GM10248 (cell line): ENCODE results near the gene RIN3.

Experiments used
- CTCF ChIA-PET: fragments of 300-600 bp; sonication (Branson Sonifier 250); formaldehyde crosslinking; extraction: SDS; loops from one replicate; lab custom pipeline; 2021; ENCODE audit warnings: antibody characterized with exemption; lab: Yijun Ruan, JAX
- POLR2A ChIA-PET: fragments of 350-650 bp; sonication (Branson Sonifier 250); formaldehyde crosslinking; extraction: SDS; loops from one replicate; lab custom pipeline; 2020; ENCODE audit warnings: antibody characterized with exemption; lab: Yijun Ruan, JAX
- DNase-seq: peaks from one replicate; pipeline ENCODE4 v3.0.0; 2012; ENCODE audit errors: extremely low spot score
- CTCF ChIP-seq: IDR thresholded peaks from 2 replicates; pipeline ENCODE4 v1.5.1; 2012; ENCODE audit warnings: mild to moderate bottlenecking, low read depth; ENCODE audit errors: extremely low read depth, missing control alignments, control extremely low read depth

The RIN3 gene

DNA sequence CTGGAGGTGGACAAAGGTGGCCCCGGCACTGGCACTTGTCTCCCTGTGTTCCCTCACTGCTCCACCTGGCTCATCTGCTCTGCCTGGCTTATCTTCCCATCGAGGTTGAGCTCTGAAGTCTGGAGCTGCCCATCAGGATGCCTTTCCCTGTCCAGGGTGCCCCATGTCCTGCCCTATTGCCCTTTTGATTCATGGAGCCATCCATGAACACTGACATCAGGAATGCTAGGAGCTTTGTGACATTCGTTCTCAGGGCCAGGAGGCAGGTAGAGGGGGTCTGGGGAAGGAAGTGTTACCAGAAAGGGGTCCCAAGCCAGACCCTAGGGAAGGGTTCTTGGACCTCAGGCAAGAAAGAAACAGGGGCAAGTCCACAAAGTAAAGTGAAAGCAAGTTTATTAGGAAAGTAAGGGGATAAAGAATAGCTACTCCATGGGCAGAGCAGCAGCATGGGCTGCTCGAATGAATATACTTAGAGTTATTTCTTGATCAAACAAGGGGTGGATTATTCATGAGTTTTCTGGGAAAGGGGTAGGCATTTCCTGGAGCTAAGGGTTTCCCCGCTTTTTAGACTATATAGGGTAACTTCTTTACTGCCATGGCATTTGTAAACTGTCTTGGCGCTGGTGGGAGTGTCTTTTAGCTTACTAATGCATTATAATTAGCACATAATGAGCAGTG, 51.6 kb downstream of the RIN3 start:
- no peak for TF ChIP-seq CTCF
- DNase-seq = no peak
- ChIA-PET CTCF (interaction anchor here (0.9 to 3.1 kb wide), 11 partner anchors 9 to 150 kb away, joined by 3 to 18 read pairs (median 3); no protein-coding TSS in a partner anchor), POLR2A (interaction anchor here (0.7 kb wide), 1 partner anchor 11 kb away, joined by 3 read pairs; no protein-coding TSS in a partner anchor)

GRCh38 chr14:92565718-92566115, 52.1 kb downstream of the RIN3 start:
- CTCF ChIA-PET = interaction anchor here (0.9 to 3.1 kb wide), 12 partner anchors 9 to 210 kb away, joined by 3 to 18 read pairs (median 3); no protein-coding TSS in a partner anchor

GRCh38 chr14:92567173-92567725, 53.7 kb downstream of the RIN3 start:
- ChIA-PET CTCF (interaction anchor here (1.1 to 3.1 kb wide), 7 partner anchors 9 to 24 kb away, joined by 3 to 18 read pairs (median 6); no protein-coding TSS in a partner anchor), POLR2A (no interaction called here)
- TF ChIP-seq CTCF = no peak

More at GRCh38 chr14:92565718-92566115, 52.1 kb downstream of the RIN3 start:
- POLR2A ChIA-PET = interaction anchor here (0.7 kb wide), 1 partner anchor 11 kb away, joined by 3 read pairs; no protein-coding TSS in a partner anchor
- no peak for DNase-seq
- no peak for TF ChIP-seq CTCF

DNA sequence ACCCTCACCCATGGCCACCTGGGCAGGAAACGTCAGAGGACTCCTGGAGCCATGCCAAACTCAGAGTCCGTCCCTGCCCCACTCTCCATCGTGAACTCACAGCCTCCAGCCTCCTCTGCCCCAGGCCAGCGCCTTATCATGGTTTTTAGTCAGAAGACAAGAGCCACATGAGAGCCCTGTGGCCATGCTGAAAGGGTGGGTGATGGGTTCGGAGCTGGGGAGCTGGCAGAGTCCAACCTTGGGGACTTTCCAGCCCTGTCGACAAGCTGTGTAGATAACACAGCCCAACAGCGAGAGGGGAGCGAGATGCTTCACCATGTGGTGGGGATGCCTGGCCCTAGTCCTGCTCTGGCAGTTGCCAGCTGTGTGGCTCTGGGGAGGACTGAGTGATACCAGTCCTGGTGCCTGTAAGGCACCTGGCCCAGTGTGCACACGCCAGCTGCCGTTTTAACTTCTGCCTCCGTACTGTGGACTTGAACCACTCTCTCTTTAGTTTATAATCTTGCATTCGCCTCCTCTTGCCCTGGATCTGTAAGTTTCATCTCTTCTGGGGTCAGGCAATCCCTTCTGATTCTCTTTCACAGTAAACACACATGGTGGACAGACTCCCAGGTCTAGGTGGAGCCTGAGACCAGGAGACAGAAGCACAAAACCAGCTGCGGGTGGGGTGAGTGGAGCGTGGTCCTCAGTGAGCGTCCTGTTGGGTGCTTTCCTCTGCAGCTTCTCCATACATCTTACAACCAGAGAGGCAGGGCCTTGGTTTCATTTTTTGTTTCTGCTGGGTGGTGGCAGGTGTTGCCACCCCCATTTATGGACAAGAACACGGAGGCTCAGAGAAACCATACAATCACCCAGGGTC, 55.3 kb downstream of the RIN3 start:
- no peak for TF ChIP-seq CTCF
- ChIA-PET POLR2A (interaction anchor here (1.7 kb wide), 1 partner anchor 9 kb away, joined by 6 read pairs; no protein-coding TSS in a partner anchor), CTCF (interaction anchor here (1.0 to 2.1 kb wide), 4 partner anchors 8 to 112 kb away, joined by 3 to 7 read pairs (median 5); no protein-coding TSS in a partner anchor)
- peak; percentile 77 for DNase-seq

More at GRCh38 chr14:92567173-92567725, 53.7 kb downstream of the RIN3 start:
- no peak for DNase-seq

DNA sequence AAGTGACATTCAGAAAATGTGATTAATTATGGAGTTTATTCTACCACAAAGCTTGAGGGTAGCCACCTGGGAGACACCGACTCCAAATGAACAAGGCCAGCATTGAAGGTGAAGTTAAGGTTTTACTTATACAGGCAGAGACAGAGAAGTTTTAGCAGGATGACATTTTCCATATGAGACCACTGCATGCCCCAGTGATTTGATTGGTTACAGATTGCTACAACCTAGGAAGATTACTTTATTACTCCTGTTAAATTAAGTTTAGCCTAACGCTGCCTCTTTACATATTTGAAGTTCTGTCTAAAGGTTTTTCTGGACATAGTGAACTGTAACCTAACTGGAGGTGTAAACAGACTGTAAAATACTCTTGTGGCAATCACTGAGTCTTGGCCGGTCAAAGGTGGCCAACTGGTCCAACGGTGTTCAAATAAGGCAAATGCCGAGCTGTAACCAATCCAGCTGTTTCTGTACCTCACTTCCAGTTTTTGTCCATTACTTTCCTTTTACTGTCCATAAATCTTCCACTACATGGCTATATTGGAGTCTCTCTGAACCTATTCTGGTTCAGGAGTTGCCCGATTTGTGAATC, 57.2 kb downstream of the RIN3 start:
- no peak for TF ChIP-seq CTCF
- ChIA-PET POLR2A (no interaction called here), CTCF (interaction anchor here (1.2 kb wide), 1 partner anchor 12 kb away, joined by 4 read pairs; no protein-coding TSS in a partner anchor)
- DNase-seq = no peak
